Measurements from ENCODE around the gene CUL2.

DNA sequence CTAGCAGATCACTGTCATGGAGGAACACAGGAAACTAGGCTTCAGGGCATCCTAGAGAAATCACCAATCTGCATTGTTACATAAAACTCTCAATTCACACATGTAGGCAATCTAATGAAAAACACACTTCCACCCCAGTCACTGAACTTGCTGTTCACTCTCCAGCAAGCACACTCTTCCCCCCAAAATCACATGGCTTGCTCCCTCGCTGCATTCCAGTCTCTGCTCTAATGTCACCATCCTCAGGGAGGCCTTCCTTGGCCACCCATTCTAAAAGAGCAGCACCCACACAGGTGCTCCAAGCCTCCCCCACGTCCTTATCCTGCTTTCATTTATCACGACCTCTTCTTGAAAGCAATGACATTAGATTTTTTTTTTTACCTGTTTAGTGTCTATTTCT is 19.6 kb downstream of the CUL2 start:
- TF ChIP-seq, protein P1, sequence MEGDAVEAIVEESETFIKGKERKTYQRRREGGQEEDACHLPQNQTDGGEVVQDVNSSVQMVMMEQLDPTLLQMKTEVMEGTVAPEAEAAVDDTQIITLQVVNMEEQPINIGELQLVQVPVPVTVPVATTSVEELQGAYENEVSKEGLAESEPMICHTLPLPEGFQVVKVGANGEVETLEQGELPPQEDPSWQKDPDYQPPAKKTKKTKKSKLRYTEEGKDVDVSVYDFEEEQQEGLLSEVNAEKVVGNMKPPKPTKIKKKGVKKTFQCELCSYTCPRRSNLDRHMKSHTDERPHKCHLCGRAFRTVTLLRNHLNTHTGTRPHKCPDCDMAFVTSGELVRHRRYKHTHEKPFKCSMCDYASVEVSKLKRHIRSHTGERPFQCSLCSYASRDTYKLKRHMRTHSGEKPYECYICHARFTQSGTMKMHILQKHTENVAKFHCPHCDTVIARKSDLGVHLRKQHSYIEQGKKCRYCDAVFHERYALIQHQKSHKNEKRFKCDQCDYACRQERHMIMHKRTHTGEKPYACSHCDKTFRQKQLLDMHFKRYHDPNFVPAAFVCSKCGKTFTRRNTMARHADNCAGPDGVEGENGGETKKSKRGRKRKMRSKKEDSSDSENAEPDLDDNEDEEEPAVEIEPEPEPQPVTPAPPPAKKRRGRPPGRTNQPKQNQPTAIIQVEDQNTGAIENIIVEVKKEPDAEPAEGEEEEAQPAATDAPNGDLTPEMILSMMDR (IDR thresholded peaks at IDR 0.05) = no peak
- TF ChIP-seq POLR2A (IDR thresholded peaks at IDR 0.05) = no peak
